Osteocyte (in vitro differentiated cells): ENCODE data around the gene MTMR11. TPM values are rescaled to one million over a fixed set of nuclear protein-coding genes. Genes with fewer than 3 reads are reported as not detected.

ENCODE experiments used
- DNase-seq: peaks from one replicate; pipeline ENCODE4 v3.0.0; 2021; ENCODE audit warnings: mixed read lengths; ENCODE audit not compliant: unreplicated experiment; ENCODE audit errors: extremely low spot score
- H3K27ac Mint-ChIP-seq: one replicate; pipeline ENCODE4 v1.8.0; 2021; ENCODE audit warnings: mild to moderate bottlenecking, mixed read lengths; ENCODE audit not compliant: unreplicated experiment
- H3K27me3 Mint-ChIP-seq: one replicate; pipeline ENCODE4 v1.8.0; 2021; ENCODE audit warnings: mixed read lengths; ENCODE audit not compliant: unreplicated experiment
- H3K36me3 Mint-ChIP-seq: one replicate; pipeline ENCODE4 v1.8.0; 2021; ENCODE audit warnings: mixed read lengths; ENCODE audit not compliant: unreplicated experiment
- H3K4me1 Mint-ChIP-seq: one replicate; pipeline ENCODE4 v1.8.0; 2021; ENCODE audit warnings: mixed read lengths; ENCODE audit not compliant: unreplicated experiment
- H3K4me3 Mint-ChIP-seq: one replicate; pipeline ENCODE4 v1.8.0; 2021; ENCODE audit warnings: mild to moderate bottlenecking, moderate library complexity, mixed read lengths; ENCODE audit not compliant: unreplicated experiment
- H3K9me3 Mint-ChIP-seq: one replicate; pipeline ENCODE4 v1.8.0; 2021; ENCODE audit warnings: mixed read lengths; ENCODE audit not compliant: unreplicated experiment
- CTCF ChIP-seq: fragments of 200-600 bp; sonication (generic); IDR thresholded peaks from 2 replicates; pipeline ENCODE4 v1.5.0; 2021; ENCODE audit warnings: antibody characterized with exemption, mild to moderate bottlenecking, moderate library complexity
- total RNA-seq: library from RNA; stranded (reverse); gene quantifications from 2 replicates; pipeline ENCODE4 v1.2.1, GENCODE V29; 2021

The MTMR11 gene
- total RNA-seq, 1 donor from 2014 or later, result 14.8 TPM

GRCh38 chr1:149916193-149916897, 20.3 kb downstream of the MTMR11 start:
- H3K36me3 Mint-ChIP-seq, result peaks cover 5% of the 10 kb centered on the region
- peaks cover 18% of the 10 kb centered on the region for H3K4me1 Mint-ChIP-seq
- no peaks in the 10 kb centered on the region for H3K27me3 Mint-ChIP-seq
- no peaks in the 10 kb centered on the region for H3K9me3 Mint-ChIP-seq
- H3K27ac Mint-ChIP-seq, result peak overlapping the region; percentile 60
- H3K4me3 Mint-ChIP-seq, result peak overlapping the region; percentile 85
- no peak for TF ChIP-seq CTCF
- DNase-seq, result no peak

GRCh38 chr1:149915429-149916192, 21.1 kb downstream of the MTMR11 start:
- H3K36me3 Mint-ChIP-seq, result peaks cover 11% of the 10 kb centered on the region
- peaks cover 18% of the 10 kb centered on the region for H3K4me1 Mint-ChIP-seq
- H3K9me3 Mint-ChIP-seq, result no peaks in the 10 kb centered on the region
- H3K4me3 Mint-ChIP-seq, result peak overlapping the region; percentile 85
- TF ChIP-seq CTCF, result no peak
- H3K27ac Mint-ChIP-seq, result peak overlapping the region; percentile 60
- no peak for DNase-seq
- no peaks in the 10 kb centered on the region for H3K27me3 Mint-ChIP-seq

GRCh38 chr1:149914545-149914944, 22.1 kb downstream of the MTMR11 start:
- TF ChIP-seq CTCF, result no peak
- Mint-ChIP-seq H3K9me3 (no peaks in the 10 kb centered on the region), H3K4me1 (peaks cover 18% of the 10 kb centered on the region), H3K4me3 (no peak overlapping the region), H3K27me3 (no peaks in the 10 kb centered on the region), H3K36me3 (peaks cover 11% of the 10 kb centered on the region), H3K27ac (no peak overlapping the region)
- DNase-seq, result no peak

GRCh38 chr1:149906570-149907075, 30.1 kb downstream of the MTMR11 start:
- H3K4me1 Mint-ChIP-seq, result no peaks in the 10 kb centered on the region
- H3K9me3 Mint-ChIP-seq, result no peaks in the 10 kb centered on the region
- TF ChIP-seq CTCF, result no peak
- no peak overlapping the region for H3K4me3 Mint-ChIP-seq
- H3K27ac Mint-ChIP-seq, result no peak overlapping the region
- no peaks in the 10 kb centered on the region for H3K27me3 Mint-ChIP-seq
- peaks cover 22% of the 10 kb centered on the region for H3K36me3 Mint-ChIP-seq
- no peak for DNase-seq
